Keratinocyte (primary cell): ENCODE measurements around the gene PRKCE.

ENCODE experiments used
- EZH2 ChIP-seq: IDR thresholded peaks from one replicate; pipeline ENCODE4 v1.6.1; 2012; ENCODE audit warnings: inconsistent platforms, mild to moderate bottlenecking, low read length, moderate library complexity
- TF ChIP-seq, protein P1 (sequence below), 3 experiments: IDR thresholded peaks in 1 of 3; conservative IDR thresholded peaks in 1 of 3; optimal IDR thresholded peaks in 1 of 3; 2 replicates in 2 of 3; 3 replicates in 1 of 3; pipeline versions ENCODE3 to v1.5.1; 2011; ENCODE audit warnings: low read length in 3 of 3, mild to moderate bottlenecking in 3 of 3, moderate library complexity in 2 of 3, control low read depth in 1 of 3, inconsistent platforms in 1 of 3; ENCODE audit not compliant: insufficient read depth in 2 of 3; ENCODE audit errors: extremely low read depth in 1 of 3

GRCh38 chr2:45758018-45758417, 106.5 kb downstream of the PRKCE start:
- TF ChIP-seq, protein P1, sequence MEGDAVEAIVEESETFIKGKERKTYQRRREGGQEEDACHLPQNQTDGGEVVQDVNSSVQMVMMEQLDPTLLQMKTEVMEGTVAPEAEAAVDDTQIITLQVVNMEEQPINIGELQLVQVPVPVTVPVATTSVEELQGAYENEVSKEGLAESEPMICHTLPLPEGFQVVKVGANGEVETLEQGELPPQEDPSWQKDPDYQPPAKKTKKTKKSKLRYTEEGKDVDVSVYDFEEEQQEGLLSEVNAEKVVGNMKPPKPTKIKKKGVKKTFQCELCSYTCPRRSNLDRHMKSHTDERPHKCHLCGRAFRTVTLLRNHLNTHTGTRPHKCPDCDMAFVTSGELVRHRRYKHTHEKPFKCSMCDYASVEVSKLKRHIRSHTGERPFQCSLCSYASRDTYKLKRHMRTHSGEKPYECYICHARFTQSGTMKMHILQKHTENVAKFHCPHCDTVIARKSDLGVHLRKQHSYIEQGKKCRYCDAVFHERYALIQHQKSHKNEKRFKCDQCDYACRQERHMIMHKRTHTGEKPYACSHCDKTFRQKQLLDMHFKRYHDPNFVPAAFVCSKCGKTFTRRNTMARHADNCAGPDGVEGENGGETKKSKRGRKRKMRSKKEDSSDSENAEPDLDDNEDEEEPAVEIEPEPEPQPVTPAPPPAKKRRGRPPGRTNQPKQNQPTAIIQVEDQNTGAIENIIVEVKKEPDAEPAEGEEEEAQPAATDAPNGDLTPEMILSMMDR (optimal IDR thresholded peaks at IDR 0.05 in 1 of 3, IDR thresholded peaks at IDR 0.05 in 1 of 3, conservative IDR thresholded peaks at IDR 0.05 in 1 of 3; ENCODE audit: extremely low read depth in 1 of 3, insufficient read depth in 2 of 3, low read length in 3 of 3): no peak
- no peak for TF ChIP-seq EZH2
